A549 (cell line): ENCODE data around the gene ARF5.

Experiments used
- TF ChIP-seq, protein P1 (sequence below): fragments of >200 bp; sonication (Bioruptor Twin); formaldehyde crosslinking; IDR thresholded peaks from 3 replicates; pipeline ENCODE4 v1.5.1; 2016
- TF ChIP-seq, protein P2 (sequence below): fragments of 450-650 bp; IDR thresholded peaks from 2 replicates; pipeline ENCODE4 v1.6.1; 2014; ENCODE audit warnings: antibody characterized with exemption

DNA sequence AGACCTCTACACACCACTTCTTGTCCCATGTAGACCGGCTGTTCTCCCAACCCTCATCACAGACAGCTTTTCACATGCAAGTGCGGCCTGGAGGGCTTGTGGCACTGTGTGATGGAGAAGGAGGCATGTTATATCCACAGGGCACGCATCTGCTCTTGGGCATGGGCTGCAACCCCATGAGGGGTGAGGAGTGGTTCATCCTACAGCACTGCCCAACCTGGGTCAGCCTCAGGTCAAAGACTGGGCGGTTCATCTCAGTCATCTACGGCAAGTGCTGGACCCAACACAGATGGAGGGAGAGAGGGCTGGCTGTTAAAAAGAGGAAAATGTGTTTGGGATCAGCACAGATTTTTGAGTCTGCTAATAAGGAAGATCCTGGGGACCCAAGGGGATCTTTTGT lies 7.5 kb downstream of the ARF5 start:
- TF ChIP-seq, protein P1, sequence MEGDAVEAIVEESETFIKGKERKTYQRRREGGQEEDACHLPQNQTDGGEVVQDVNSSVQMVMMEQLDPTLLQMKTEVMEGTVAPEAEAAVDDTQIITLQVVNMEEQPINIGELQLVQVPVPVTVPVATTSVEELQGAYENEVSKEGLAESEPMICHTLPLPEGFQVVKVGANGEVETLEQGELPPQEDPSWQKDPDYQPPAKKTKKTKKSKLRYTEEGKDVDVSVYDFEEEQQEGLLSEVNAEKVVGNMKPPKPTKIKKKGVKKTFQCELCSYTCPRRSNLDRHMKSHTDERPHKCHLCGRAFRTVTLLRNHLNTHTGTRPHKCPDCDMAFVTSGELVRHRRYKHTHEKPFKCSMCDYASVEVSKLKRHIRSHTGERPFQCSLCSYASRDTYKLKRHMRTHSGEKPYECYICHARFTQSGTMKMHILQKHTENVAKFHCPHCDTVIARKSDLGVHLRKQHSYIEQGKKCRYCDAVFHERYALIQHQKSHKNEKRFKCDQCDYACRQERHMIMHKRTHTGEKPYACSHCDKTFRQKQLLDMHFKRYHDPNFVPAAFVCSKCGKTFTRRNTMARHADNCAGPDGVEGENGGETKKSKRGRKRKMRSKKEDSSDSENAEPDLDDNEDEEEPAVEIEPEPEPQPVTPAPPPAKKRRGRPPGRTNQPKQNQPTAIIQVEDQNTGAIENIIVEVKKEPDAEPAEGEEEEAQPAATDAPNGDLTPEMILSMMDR: no peak
- TF ChIP-seq, protein P2, sequence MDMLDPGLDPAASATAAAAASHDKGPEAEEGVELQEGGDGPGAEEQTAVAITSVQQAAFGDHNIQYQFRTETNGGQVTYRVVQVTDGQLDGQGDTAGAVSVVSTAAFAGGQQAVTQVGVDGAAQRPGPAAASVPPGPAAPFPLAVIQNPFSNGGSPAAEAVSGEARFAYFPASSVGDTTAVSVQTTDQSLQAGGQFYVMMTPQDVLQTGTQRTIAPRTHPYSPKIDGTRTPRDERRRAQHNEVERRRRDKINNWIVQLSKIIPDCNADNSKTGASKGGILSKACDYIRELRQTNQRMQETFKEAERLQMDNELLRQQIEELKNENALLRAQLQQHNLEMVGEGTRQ: no peak
